MM.1S (cell line): Measurements from ENCODE around the gene RRP36.

Experiments
- DNase-seq: peaks from one replicate; pipeline ENCODE4 v3.0.0-alpha.2; 2015
- H2AFZ ChIP-seq: fragments of 300-600 bp; sonication (generic); 2 replicates; pipeline ENCODE4 v1.6.0; 2016; ENCODE audit warnings: antibody characterized with exemption, low read length
- H3F3A ChIP-seq: fragments of 300-600 bp; sonication (generic); 2 replicates; pipeline ENCODE4 v1.6.1; 2016; ENCODE audit warnings: mild to moderate bottlenecking, antibody characterized with exemption, low read length, moderate library complexity, mixed read lengths; ENCODE audit not compliant: insufficient read depth
- H3K27ac ChIP-seq: fragments of 300-600 bp; sonication (generic); 2 replicates; pipeline ENCODE4 v1.5.1; 2016; ENCODE audit warnings: mild to moderate bottlenecking, low read length
- H3K27me3 ChIP-seq: fragments of 300-600 bp; sonication (generic); replicated peaks from 2 replicates; pipeline ENCODE4 v1.6.0; 2016; ENCODE audit warnings: low read length; ENCODE audit not compliant: insufficient read depth
- H3K36me3 ChIP-seq: fragments of 300-600 bp; sonication (generic); replicated peaks from 2 replicates; pipeline ENCODE4 v1.6.1; 2016; ENCODE audit warnings: mild to moderate bottlenecking, low read length, mixed read lengths; ENCODE audit not compliant: insufficient read depth
- H3K4me1 ChIP-seq: fragments of 300-600 bp; sonication (generic); 2 replicates; pipeline ENCODE4 v1.6.1; 2016; ENCODE audit warnings: low read length, mixed read lengths
- H3K4me2 ChIP-seq: fragments of 300-600 bp; sonication (generic); 2 replicates; pipeline ENCODE4 v1.6.0; 2016; ENCODE audit warnings: low read depth, low read length
- H3K4me3 ChIP-seq: fragments of 300-600 bp; sonication (generic); 2 replicates; pipeline ENCODE4 v1.5.1; 2016; ENCODE audit warnings: low read length, mixed read lengths
- H3K79me2 ChIP-seq: fragments of 300-600 bp; sonication (generic); 2 replicates; pipeline ENCODE4 v1.6.1; 2016; ENCODE audit warnings: mixed run types, low read length, mixed read lengths
- H3K9ac ChIP-seq: fragments of 300-600 bp; sonication (generic); 2 replicates; pipeline ENCODE4 v1.6.1; 2016; ENCODE audit warnings: low read length, mixed read lengths
- H3K9me2 ChIP-seq: fragments of 300-600 bp; sonication (generic); replicated peaks from 2 replicates; pipeline ENCODE4 v1.6.1; 2016; ENCODE audit warnings: mild to moderate bottlenecking, low read length, mixed read lengths; ENCODE audit not compliant: insufficient read depth
- H3K9me3 ChIP-seq: fragments of 300-600 bp; sonication (generic); replicated peaks from 2 replicates; pipeline ENCODE4 v1.6.1; 2016; ENCODE audit warnings: mild to moderate bottlenecking, low read length, mixed read lengths; ENCODE audit not compliant: insufficient read depth
- H4K20me1 ChIP-seq: fragments of 300-600 bp; sonication (generic); 2 replicates; pipeline ENCODE4 v1.6.1; 2016; ENCODE audit warnings: mild to moderate bottlenecking, low read length, moderate library complexity, mixed read lengths; ENCODE audit not compliant: insufficient read depth
- EZH2 ChIP-seq: fragments of 300-600 bp; sonication (generic); optimal IDR thresholded peaks from 2 replicates; pipeline ENCODE3; 2017; ENCODE audit warnings: low read depth, mild to moderate bottlenecking, antibody characterized with exemption, low read length, mixed read lengths
- EZH2phosphoT487 ChIP-seq: fragments of 300-600 bp; sonication (generic); IDR thresholded peaks from 2 replicates; pipeline ENCODE4 v1.6.1; 2018; ENCODE audit warnings: antibody characterized with exemption, low read length
- TF ChIP-seq, protein P1 (sequence below): fragments of 300-600 bp; sonication (generic); IDR thresholded peaks from 2 replicates; pipeline ENCODE4 v1.5.1; 2016; ENCODE audit warnings: antibody characterized with exemption, low read length, mixed read lengths

RRP36 gene

GRCh38 chr6:43019152-43019551, 2.3 kb upstream of the RRP36 start:
- no peaks in the 10 kb centered on the region; the same call in 1 of the 2 replicates for H3K36me3 ChIP-seq
- H4K20me1 ChIP-seq, result no peaks in the 10 kb centered on the region
- H3F3A ChIP-seq, result peaks cover 3% of the 10 kb centered on the region; the same call in 1 of the 2 replicates
- no peak overlapping the region for H3K9ac ChIP-seq
- peaks cover 7% of the 10 kb centered on the region; the same call in 1 of the 2 replicates for H3K4me1 ChIP-seq
- H3K9me2 ChIP-seq, result no peaks in the 10 kb centered on the region
- peaks cover 69% of the 10 kb centered on the region for H3K79me2 ChIP-seq
- TF ChIP-seq EZH2, result no peak
- TF ChIP-seq, protein P1, sequence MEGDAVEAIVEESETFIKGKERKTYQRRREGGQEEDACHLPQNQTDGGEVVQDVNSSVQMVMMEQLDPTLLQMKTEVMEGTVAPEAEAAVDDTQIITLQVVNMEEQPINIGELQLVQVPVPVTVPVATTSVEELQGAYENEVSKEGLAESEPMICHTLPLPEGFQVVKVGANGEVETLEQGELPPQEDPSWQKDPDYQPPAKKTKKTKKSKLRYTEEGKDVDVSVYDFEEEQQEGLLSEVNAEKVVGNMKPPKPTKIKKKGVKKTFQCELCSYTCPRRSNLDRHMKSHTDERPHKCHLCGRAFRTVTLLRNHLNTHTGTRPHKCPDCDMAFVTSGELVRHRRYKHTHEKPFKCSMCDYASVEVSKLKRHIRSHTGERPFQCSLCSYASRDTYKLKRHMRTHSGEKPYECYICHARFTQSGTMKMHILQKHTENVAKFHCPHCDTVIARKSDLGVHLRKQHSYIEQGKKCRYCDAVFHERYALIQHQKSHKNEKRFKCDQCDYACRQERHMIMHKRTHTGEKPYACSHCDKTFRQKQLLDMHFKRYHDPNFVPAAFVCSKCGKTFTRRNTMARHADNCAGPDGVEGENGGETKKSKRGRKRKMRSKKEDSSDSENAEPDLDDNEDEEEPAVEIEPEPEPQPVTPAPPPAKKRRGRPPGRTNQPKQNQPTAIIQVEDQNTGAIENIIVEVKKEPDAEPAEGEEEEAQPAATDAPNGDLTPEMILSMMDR, result no peak
- no peak for TF ChIP-seq EZH2phosphoT487
- no peaks in the 10 kb centered on the region for H3K9me3 ChIP-seq
- H3K27ac ChIP-seq, result no peak overlapping the region
- H3K27me3 ChIP-seq, result no peaks in the 10 kb centered on the region
- DNase-seq, result no peak
- H3K4me3 ChIP-seq, result no peak overlapping the region
- no peak overlapping the region for H3K4me2 ChIP-seq
- no peak overlapping the region for H2AFZ ChIP-seq

DNA sequence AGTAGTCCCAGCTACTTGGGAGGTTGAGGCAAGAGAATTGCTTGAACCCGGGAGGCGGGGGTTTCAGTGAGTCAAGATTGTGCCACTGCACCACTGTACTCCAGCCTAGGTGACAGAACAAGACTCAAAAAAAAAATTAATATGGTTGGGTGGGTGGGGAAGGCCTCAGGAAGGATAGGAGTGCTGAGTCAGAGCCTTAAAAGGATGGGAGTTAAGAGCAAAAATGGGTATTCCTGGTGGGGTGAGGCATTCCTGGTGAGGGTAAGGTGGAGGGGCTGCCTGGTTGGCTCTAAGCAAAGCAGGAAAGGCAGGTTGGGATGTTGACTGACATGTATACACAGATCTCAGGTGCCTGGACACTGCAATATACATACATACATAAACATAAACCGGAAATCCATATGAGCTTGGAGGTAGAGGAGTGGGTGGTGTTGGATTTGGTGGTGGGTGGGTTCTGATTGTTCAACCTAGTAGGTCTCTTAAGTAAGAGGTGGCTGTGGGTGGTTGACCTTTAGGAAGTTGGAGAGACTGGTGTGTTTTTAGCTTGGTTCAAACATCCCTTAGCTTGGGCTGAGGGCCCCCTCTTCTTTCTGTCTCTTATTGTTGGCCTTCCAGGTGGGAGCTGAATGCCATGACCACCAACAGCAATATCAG, 1.2 kb upstream of the RRP36 start:
- no peak overlapping the region for H3K4me2 ChIP-seq
- peaks cover 3% of the 10 kb centered on the region; the same call in 1 of the 2 replicates for H3F3A ChIP-seq

GRCh38 chr6:43020847-43021246, 576 bp upstream of the RRP36 start:
- H2AFZ ChIP-seq, result peak overlapping the region; percentile 93
- H3K27ac ChIP-seq, result peak overlapping the region; percentile 52; the same call in 1 of the 2 replicates
- no peak for DNase-seq
- H3K4me1 ChIP-seq, result peaks cover 7% of the 10 kb centered on the region; the same call in 1 of the 2 replicates
- H3K9me3 ChIP-seq, result no peaks in the 10 kb centered on the region
- no peaks in the 10 kb centered on the region for H4K20me1 ChIP-seq
- no peaks in the 10 kb centered on the region; the same call in 1 of the 2 replicates for H3K36me3 ChIP-seq
- H3K4me3 ChIP-seq, result peak overlapping the region; percentile 98
- peaks cover 3% of the 10 kb centered on the region; the same call in 1 of the 2 replicates for H3F3A ChIP-seq
- H3K27me3 ChIP-seq, result no peaks in the 10 kb centered on the region
- peak overlapping the region; percentile 95 for H3K4me2 ChIP-seq
- no peaks in the 10 kb centered on the region for H3K9me2 ChIP-seq
- TF ChIP-seq, protein P1, result no peak
- TF ChIP-seq EZH2 (no peak), EZH2phosphoT487 (no peak)
- peaks cover 62% of the 10 kb centered on the region for H3K79me2 ChIP-seq
- H3K9ac ChIP-seq, result peak overlapping the region; percentile 84

More for the DNA sequence above, 1.2 kb upstream of the RRP36 start:
- no peak overlapping the region for H3K4me3 ChIP-seq
- no peaks in the 10 kb centered on the region for H3K27me3 ChIP-seq
- H3K9me2 ChIP-seq, result no peaks in the 10 kb centered on the region
- H4K20me1 ChIP-seq, result no peaks in the 10 kb centered on the region
- no peak for DNase-seq
- H3K9me3 ChIP-seq, result no peaks in the 10 kb centered on the region
- H3K4me1 ChIP-seq, result peaks cover 7% of the 10 kb centered on the region; the same call in 1 of the 2 replicates
- TF ChIP-seq, protein P1, result no peak
- TF ChIP-seq EZH2 (no peak), EZH2phosphoT487 (no peak)
- H3K27ac ChIP-seq, result no peak overlapping the region
- peaks cover 69% of the 10 kb centered on the region for H3K79me2 ChIP-seq
- H2AFZ ChIP-seq, result no peak overlapping the region
- H3K9ac ChIP-seq, result no peak overlapping the region
- no peaks in the 10 kb centered on the region; the same call in 1 of the 2 replicates for H3K36me3 ChIP-seq
